Neutrophil (primary cell): ENCODE results near the gene PCA3.

Experiments used
- H3K27ac ChIP-seq: fragments of 200-600 bp; sonication (generic); 2 replicates; pipeline ENCODE4 v1.5.1; 2016; ENCODE audit warnings: mild to moderate bottlenecking, moderate library complexity
- H3K27me3 ChIP-seq: fragments of 200-600 bp; sonication (generic); 2 replicates; pipeline ENCODE4 v1.6.0; 2016; ENCODE audit warnings: mild to moderate bottlenecking
- H3K36me3 ChIP-seq: fragments of 200-600 bp; sonication (generic); 2 replicates; pipeline ENCODE4 v1.5.1; 2017
- H3K4me1 ChIP-seq, 2 experiments: fragments of 200-600 bp in 1 of 2; sonication (generic) in 1 of 2; 1 replicate in 1 of 2; 2 replicates in 1 of 2; pipeline versions ENCODE4 v1.5.1 to v1.6.1; 2013 to 2016; ENCODE audit warnings: low read depth in 1 of 2, low read length in 1 of 2, mild to moderate bottlenecking in 1 of 2, moderate library complexity in 1 of 2; ENCODE audit not compliant: control insufficient read depth in 1 of 2, insufficient read depth in 1 of 2
- H3K4me3 ChIP-seq, 2 experiments: fragments of 200-600 bp in 1 of 2; sonication (generic) in 1 of 2; 1 replicate in 1 of 2; 2 replicates in 1 of 2; pipeline ENCODE4 v1.5.1; 2013 to 2016; ENCODE audit warnings: low read depth in 1 of 2, low read length in 1 of 2, mild to moderate bottlenecking in 1 of 2, moderate library complexity in 1 of 2
- H3K9me3 ChIP-seq: fragments of 200-600 bp; sonication (generic); 2 replicates; pipeline ENCODE4 v1.5.1; 2016
- TF ChIP-seq, protein P1 (sequence below): fragments of 200-600 bp; sonication (generic); IDR thresholded peaks from 2 replicates; pipeline ENCODE4 v1.5.1; 2016; ENCODE audit warnings: antibody characterized with exemption

The PCA3 gene

DNA sequence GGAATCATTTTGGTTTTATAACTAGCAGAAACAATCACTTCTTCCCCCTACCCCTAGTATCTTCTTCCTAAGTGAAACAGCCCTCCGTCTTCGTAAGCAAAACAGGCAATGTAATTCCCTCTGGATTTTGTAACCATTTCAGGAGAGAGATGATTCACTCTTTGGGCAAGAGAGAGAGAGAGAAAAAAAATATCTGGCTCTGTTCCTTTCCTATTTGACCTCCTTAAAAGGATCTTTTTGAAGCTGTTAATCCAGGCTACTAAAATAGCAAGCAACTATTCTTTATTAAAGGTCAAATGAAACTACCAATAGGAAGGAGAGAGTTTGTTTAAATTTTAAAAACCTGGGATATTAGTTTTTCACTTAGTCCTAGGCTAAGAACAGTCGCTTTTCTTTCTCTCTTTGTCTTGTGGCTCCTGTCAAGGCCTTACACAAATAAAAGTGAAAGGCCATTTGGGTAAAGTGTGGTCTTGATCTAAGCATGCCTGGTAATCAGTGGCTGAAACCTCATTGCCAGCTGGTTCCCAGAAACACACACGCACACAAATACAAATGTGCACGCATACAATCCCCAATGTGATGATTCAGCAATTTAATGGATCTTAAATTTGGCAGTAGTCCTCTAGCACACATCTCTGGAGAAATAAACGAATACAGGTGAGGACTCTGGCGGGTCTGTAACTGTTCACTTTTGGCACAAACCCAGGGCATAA is 71.5 kb downstream of the PCA3 start:
- Histone ChIP-seq H3K4me1 (no peaks in the 10 kb centered on the region), H3K36me3 (no peaks in the 10 kb centered on the region), H3K4me3 (no peak overlapping the region), H3K9me3 (no peaks in the 10 kb centered on the region), H3K27me3 (peaks cover 5% of the 10 kb centered on the region), H3K27ac (no peak overlapping the region)
- TF ChIP-seq, protein P1, sequence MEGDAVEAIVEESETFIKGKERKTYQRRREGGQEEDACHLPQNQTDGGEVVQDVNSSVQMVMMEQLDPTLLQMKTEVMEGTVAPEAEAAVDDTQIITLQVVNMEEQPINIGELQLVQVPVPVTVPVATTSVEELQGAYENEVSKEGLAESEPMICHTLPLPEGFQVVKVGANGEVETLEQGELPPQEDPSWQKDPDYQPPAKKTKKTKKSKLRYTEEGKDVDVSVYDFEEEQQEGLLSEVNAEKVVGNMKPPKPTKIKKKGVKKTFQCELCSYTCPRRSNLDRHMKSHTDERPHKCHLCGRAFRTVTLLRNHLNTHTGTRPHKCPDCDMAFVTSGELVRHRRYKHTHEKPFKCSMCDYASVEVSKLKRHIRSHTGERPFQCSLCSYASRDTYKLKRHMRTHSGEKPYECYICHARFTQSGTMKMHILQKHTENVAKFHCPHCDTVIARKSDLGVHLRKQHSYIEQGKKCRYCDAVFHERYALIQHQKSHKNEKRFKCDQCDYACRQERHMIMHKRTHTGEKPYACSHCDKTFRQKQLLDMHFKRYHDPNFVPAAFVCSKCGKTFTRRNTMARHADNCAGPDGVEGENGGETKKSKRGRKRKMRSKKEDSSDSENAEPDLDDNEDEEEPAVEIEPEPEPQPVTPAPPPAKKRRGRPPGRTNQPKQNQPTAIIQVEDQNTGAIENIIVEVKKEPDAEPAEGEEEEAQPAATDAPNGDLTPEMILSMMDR: no peak
